ENCODE measurements around the gene SLC4A7.
"Not testable (repeated sequence)": the region's sequence is repeated elsewhere in the genome, so short reads cannot be mapped to it uniquely, and the experiment has no call there.

SLC4A7 gene

GRCh38 chr3:27484015-27484844 lies at the start of gene SLC4A7:
SLC4A7 (minus strand) TSS chr3:27484384; CDS start chr3:27484126, 258 bp downstream.
- peak; percentile 95 for DNase-seq

GRCh38 chr3:27533261-27533607 lies 49.0 kb upstream of the SLC4A7 start:
- DNase-seq, result no peak

GRCh38 chr3:27532426-27533260 lies 48.5 kb upstream of the SLC4A7 start:
- DNase-seq, result no peak

- not testable (repeated sequence) for DNase-seq
Measured at GRCh38 chr3:27531193-27531751, 47.1 kb upstream of the SLC4A7 start.

GRCh38 chr3:27528791-27529190 lies 44.6 kb upstream of the SLC4A7 start:
- DNase-seq, result no peak

DNA sequence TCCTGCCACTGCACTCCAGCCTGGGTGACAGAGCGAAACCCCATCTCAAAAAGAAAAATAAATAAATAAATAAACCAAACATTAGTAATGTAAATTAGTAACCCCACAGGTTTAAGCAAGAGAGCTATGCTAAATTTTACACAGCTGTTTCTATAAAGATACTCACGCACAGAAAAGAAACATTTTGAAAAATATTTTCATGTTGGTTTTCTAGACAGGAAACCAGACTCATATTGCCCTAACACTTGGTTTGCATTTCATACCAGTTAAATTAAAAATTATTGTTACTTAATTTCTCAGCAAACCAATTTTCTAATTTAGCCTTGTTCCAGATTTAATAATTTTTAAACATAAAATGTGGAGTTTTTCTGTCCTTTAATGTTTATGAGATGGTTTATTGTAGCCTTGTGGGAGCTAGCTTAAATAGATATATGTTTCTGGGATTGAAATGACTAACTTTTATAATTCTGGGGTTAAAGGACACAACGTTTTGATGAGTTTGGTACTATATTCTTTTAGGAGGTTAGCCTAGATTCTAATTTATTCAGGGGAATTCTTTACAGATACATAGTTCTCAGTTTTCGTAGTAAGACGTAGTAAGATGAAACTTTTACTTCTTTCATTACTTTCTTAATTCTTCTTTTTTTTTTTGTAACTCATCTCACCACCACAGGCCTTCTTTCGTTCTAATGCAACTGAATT lies 42.6 kb upstream of the SLC4A7 start:
- DNase-seq, result no peak

DNA sequence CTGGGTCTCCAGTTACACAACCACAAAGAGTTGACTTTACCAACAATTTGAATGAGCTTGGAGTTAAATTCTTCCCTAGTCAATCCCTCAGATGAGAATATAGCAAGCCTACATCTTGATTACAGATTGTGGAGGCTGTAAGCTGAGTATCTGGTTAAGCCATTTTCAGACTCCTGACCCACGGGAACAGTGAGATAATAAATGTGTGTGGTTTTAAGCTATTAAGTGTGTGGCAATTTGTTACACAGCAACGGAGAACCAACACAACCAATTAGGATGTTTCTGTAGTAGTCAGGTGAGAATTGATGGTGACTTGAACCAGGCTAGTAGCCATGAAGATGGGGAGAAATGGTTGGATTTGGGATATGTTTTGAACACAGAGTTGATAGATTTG lies 37.7 kb upstream of the SLC4A7 start:
- DNase-seq, result no peak

DNA sequence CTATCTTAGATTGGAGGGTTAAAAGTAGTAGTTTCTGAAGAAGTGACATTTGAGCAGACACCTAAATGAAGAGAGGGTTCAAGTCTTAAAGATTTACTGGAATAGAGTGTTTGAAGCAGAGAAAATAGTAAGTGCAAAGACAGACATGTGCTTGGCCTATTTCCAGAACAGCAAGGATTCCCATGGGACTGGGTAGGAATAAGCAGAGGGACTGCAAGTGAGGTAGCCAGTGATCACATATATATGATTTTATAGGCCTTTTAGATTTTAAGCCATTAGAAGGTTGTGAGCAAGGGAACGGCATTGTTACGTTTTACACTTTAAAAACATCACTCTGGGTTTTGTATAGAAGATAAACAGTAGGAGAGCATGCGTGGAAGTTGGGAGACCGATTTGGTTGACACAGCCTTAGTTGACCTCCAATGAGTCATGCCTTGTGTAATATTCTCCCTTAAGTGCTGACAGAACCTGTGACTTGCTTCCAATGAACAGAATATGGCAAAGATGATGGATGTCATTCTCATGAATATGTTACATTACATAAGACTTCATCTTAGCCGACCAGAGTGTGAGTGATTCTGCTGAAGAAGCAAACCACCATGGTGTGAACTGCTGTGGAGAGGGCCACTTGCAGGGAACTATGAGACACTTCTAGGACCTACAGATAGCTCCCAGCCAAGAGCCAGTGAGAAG lies 37.1 kb upstream of the SLC4A7 start:
- DNase-seq, result no peak

DNA sequence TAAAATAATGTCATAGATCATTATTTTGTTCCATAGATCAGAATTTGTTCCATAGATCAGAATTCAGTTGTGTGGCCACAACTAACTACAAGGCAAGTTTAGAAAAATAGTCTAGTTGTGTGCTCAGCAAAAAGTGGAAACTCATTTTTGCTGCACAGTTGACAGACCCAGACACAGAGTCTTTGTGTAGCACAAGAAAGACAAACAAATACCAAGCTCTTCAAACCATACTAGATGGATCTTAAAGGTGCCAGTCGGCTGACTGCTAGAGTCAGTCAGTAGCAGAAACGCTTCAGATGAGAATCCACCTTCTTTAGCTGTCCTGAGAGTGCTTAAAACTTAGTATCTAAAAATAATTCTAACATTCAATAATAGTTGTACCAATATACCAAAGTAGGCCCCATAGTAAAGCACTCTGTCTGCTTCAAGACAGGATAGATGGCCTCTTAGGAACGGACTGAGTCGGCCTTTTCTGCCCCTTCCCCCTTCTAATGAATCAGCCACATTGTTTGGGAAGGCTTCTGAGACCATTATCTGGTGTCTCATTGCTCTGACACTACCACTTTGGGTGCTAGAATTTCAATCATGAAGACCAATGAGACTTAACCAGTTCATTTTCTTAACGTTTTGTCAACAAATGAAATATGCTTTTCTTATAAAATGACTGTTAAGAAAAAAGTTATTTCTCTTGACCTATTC lies 27.7 kb upstream of the SLC4A7 start:
- DNase-seq, result no peak

DNA sequence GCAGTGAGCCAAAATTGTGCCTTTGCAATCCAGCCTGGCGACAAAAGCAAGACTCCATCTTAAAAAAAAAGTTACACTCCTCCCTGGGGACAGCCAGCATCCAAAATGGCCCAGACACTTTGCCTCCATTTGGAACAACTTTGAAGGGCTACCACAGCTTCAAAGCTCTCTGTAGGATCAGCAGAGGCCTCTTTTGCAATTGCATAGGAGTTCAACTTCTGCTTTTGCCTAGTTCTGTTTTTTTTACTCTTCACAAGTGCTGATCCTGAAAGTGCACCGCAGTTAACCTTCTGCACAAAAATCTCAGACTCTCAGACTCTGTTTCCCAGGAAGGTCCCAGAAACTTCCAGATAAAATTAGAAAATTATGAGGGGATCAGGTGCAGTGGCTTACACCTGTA lies 25.2 kb upstream of the SLC4A7 start:
- no peak for DNase-seq

GRCh38 chr3:27508424-27508823 lies 24.2 kb upstream of the SLC4A7 start:
- no peak for DNase-seq

DNA sequence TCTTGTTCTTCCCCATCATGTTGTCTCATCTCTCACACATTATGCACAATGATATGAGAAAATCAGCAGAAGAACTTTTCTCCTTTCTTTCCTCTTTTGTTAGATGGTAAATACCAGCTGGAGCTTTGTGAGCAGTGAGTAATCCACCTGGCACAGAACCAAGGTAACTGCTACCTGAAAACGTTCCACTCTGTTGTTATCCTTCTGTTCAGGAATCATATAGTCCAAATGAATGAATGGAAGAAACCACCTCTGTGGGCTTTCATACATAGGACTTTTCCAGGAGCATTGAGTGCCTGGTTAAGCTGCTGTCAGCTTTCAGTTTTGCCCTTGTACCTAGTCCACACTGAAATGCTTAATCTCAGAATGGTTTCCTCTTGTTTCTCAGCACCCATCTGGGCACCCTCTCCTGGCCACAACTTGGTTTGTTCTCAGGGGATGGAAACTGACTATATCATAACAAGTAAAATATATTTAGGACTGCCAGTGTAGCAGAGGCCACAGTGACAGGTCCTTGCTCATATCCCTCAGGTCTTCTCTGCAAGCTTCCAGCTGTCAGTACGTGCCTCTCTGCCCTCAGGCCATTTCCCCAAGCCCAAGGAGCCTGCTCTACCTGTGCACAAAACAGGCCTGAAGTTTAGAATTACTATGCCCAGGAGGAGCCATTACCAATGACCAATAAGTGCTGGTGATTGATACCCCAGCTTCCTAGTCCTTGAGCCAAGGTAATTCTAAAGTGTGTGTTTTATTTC lies 23.5 kb upstream of the SLC4A7 start:
- peak; percentile 8 for DNase-seq

- no peak for DNase-seq
Measured at GRCh38 chr3:27507111-27507510, 22.9 kb upstream of the SLC4A7 start.

DNA sequence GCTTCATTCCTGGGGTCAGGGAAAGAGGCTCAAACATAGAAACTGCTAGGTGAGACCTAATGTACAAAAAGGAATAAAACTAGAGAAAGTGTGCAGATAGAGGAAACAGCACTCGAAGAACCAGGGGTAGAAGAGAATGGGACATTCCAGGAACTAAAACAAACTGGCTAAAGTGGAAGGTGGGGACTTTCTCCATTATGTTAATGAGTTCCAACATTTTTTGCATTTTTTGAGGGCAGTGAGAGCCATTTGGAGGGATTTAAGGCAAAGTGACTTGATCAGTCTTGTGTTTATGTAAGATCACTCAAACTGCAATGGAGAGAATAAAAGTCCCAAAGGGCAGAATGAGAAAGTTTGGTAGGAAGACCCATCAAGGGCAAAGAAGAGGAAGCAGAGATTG lies 20.6 kb upstream of the SLC4A7 start:
- DNase-seq, result no peak

DNA sequence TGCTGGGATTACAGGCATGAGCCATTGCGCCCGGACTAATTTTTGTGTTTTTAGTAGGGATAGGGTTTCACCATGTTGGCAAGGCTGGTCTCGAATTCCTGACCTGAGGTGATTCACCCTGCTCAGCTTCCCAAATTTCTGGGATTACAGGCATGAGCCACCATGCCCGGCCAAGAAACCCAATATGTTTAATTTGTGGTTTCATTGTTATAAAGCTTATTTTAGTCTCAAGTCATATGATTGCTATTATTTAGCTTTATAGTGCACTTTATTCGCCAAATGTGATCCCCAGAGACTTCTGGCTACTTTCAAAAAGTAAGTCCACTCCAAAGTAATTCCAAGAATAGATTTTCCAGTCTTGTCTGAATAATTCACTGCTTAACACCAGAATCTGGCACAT lies 19.3 kb upstream of the SLC4A7 start:
- no peak for DNase-seq

GRCh38 chr3:27501759-27502158 lies 17.6 kb upstream of the SLC4A7 start:
- no peak for DNase-seq

- no peak for DNase-seq
Measured at GRCh38 chr3:27500986-27501385, 16.8 kb upstream of the SLC4A7 start.

GRCh38 chr3:27500035-27500434 lies 15.9 kb upstream of the SLC4A7 start:
- DNase-seq, result no peak

- no peak for DNase-seq
Measured at GRCh38 chr3:27494784-27495183, 10.6 kb upstream of the SLC4A7 start.

DNA sequence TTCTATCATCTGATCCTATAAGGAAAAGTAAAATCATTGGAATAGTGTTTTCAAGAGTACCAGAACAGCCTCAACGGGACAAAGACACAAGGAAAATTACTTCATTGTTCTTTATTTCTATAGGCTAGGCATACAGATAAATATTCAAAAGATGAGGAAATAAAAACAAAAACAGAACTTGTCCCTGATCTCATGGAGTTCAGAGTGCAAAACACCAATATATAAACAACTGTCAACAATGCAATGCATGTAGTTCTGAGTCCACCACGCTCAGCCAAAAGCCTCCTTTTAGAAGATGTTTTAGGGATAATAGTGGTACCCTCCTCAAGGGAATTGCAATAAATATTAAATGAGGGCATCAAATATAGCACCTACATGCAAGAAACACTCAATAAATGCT lies 4.6 kb upstream of the SLC4A7 start:
- no peak for DNase-seq

GRCh38 chr3:27487383-27487782 lies 3.2 kb upstream of the SLC4A7 start:
- no peak for DNase-seq
